K562 (cell line): ENCODE measurements around the gene GLRX2. TPM values are rescaled to one million over a fixed set of nuclear protein-coding genes. Genes with fewer than 3 reads are reported as not detected.

Source experiments
- ARID3A ChIP-seq: IDR thresholded peaks from 2 replicates; pipeline ENCODE4 v1.6.1; 2012; ENCODE audit warnings: low read depth, low read length, improper control_type of control experiment, borderline replicate concordance
- CSDE1 ChIP-seq, 2 experiments: fragments of 450-650 bp; IDR thresholded peaks; 2 replicates each; pipeline ENCODE4 v1.6.1; 2016; ENCODE audit warnings: mild to moderate bottlenecking in 1 of 2
- DDX20 ChIP-seq: fragments of 450-650 bp; IDR thresholded peaks from 2 replicates; pipeline ENCODE4 v1.6.1; 2016; ENCODE audit warnings: missing genetic modification characterization, low read depth, mild to moderate bottlenecking, missing compliant biosample characterization, moderate library complexity
- EP400 ChIP-seq: fragments of 450-650 bp; IDR thresholded peaks from 2 replicates; pipeline ENCODE4 v1.6.1; 2017; ENCODE audit warnings: antibody characterized with exemption, mild to moderate bottlenecking, moderate library complexity
- FOXM1 ChIP-seq, 2 experiments: fragments of 450-650 bp in 1 of 2; sonication (generic) in 1 of 2; formaldehyde crosslinking in 1 of 2; IDR thresholded peaks; 2 replicates each; pipeline versions ENCODE4 v1.6.1 to v1.9.0; 2017 to 2022; ENCODE audit warnings: low read depth in 2 of 2, mild to moderate bottlenecking in 2 of 2, missing genetic modification reagents in 1 of 2, moderate library complexity in 1 of 2
- HBP1 ChIP-seq: fragments of 450-650 bp; formaldehyde crosslinking; IDR thresholded peaks from 2 replicates; pipeline ENCODE4 v1.4.0; 2022; ENCODE audit warnings: missing genetic modification characterization
- NFRKB ChIP-seq: fragments of 450-650 bp; IDR thresholded peaks from 2 replicates; pipeline ENCODE4 v1.6.1; 2016; ENCODE audit warnings: low read depth
- NR2C1 ChIP-seq, 2 experiments: fragments of 450-650 bp; IDR thresholded peaks; 2 replicates each; pipeline ENCODE4 v1.6.1; 2017; ENCODE audit warnings: mild to moderate bottlenecking in 2 of 2, antibody characterized with exemption in 1 of 2, inconsistent platforms in 1 of 2, missing compliant biosample characterization in 1 of 2, missing genetic modification characterization in 1 of 2
- NR4A1 ChIP-seq, 2 experiments: fragments of 250-450 bp in 1 of 2; fragments of 450-650 bp in 1 of 2; sonication (Bioruptor Pico) in 1 of 2; IDR thresholded peaks; 2 replicates each; pipeline versions ENCODE4 v1.4.0 to v1.6.1; 2016 to 2020; ENCODE audit warnings: mild to moderate bottlenecking in 2 of 2, missing compliant biosample characterization in 1 of 2, missing genetic modification characterization in 1 of 2, moderate library complexity in 1 of 2
- PCBP1 ChIP-seq: fragments of 200-400 bp; formaldehyde crosslinking; IDR thresholded peaks from 2 replicates; pipeline ENCODE4 v1.6.1; 2018; ENCODE audit warnings: mild to moderate bottlenecking, low read depth, low read length; ENCODE audit not compliant: poor library complexity, severe bottlenecking
- PHB2 ChIP-seq: fragments of 450-650 bp; IDR thresholded peaks from 2 replicates; pipeline ENCODE4 v1.6.1; 2017; ENCODE audit warnings: low read depth
- RAD51 ChIP-seq: fragments of 450-650 bp; IDR thresholded peaks from 2 replicates; pipeline ENCODE4 v1.7.1; 2016; ENCODE audit warnings: low read depth, mild to moderate bottlenecking, borderline replicate concordance
- RBM14 ChIP-seq: fragments of 200-400 bp; formaldehyde crosslinking; IDR thresholded peaks from 2 replicates; pipeline ENCODE4 v1.6.1; 2018; ENCODE audit warnings: low read depth, mild to moderate bottlenecking, low read length, moderate library complexity, borderline replicate concordance; ENCODE audit not compliant: insufficient read depth
- USF2 ChIP-seq: sonication (generic); formaldehyde crosslinking; IDR thresholded peaks from 2 replicates; pipeline ENCODE4 v1.5.0; 2020; ENCODE audit warnings: missing genetic modification reagents
- XRCC5 ChIP-seq: fragments of 200-400 bp; formaldehyde crosslinking; IDR thresholded peaks from 2 replicates; pipeline ENCODE4 v1.6.1; 2017; ENCODE audit warnings: low read depth, mild to moderate bottlenecking, low read length
- ZBTB1 ChIP-seq: sonication (generic); formaldehyde crosslinking; IDR thresholded peaks from 2 replicates; pipeline ENCODE4 v1.8.1; 2023; ENCODE audit warnings: missing genetic modification reagents, low read depth, mild to moderate bottlenecking, borderline replicate concordance
- ZKSCAN8 ChIP-seq: fragments of 200-800 bp; sonication (Bioruptor generic); IDR thresholded peaks from 2 replicates; pipeline ENCODE4 v1.6.1; 2016; ENCODE audit warnings: missing genetic modification characterization, missing compliant biosample characterization
- ZNF311 ChIP-seq: fragments of 250-450 bp; sonication (Bioruptor Pico); IDR thresholded peaks from 2 replicates; pipeline ENCODE4 v1.4.0; 2020; ENCODE audit warnings: mild to moderate bottlenecking, moderate library complexity
- ZNF511 ChIP-seq: sonication (generic); formaldehyde crosslinking; IDR thresholded peaks from 2 replicates; pipeline ENCODE4 v1.8.0; 2022; ENCODE audit warnings: mild to moderate bottlenecking, missing genetic modification reagents
- polyA plus RNA-seq, 8 experiments: library from polyadenylated mRNA; depleted of rRNA in 4 of 8; stranded (reverse) in 5 of 8; unstranded in 3 of 8; fragments of >200 nt; fragmentation: Nextera tagmentation in 2 of 8; fragmentation: Illumina TruSeq in 1 of 8; extraction: Ambion mirVana in 2 of 8; extraction: Trizol in 1 of 8; gene quantifications; 2 replicates each; pipeline versions ENCODE4 v1.2.1 to v1.2.3, GENCODE V29; 2011 to 2014; ENCODE audit warnings: inconsistent platforms in 1 of 8, missing spikeins in 1 of 8
- total RNA-seq, 7 experiments: library from RNA; depleted of rRNA in 6 of 7; stranded (reverse); fragments of >200 nt in 6 of 7; fragmentation: Illumina TruSeq in 2 of 7; extraction: Trizol in 2 of 7; gene quantifications; 2 replicates each; pipeline versions ENCODE4 v1.2.1 to v1.2.3, GENCODE V29; 2011 to 2021; ENCODE audit warnings: low replicate concordance in 1 of 7

The GLRX2 gene
- total and polyA plus RNA-seq, 9 of the 15 experiments (the other 6 are each of a cell fraction or from before 2014, with no cell fraction given): 13.3 to 82.6 (median 55.1) TPM

GRCh38 chr1:193059282-193060114 is 45.7 kb downstream of the GLRX2 start, which contains the start of the genes RO60 and UCHL5 (continued):
- TF ChIP-seq RBM14 (0 out of 2 replicates have a peak, but pooled peaks have one; percentile 58), ZNF511 (CRISPR knock-in tag) (peak; percentile 90), XRCC5 (peak; percentile 92), ZBTB1 (CRISPR knock-in tag) (peak; percentile 76), NR2C1 (IDR thresholded peaks at IDR 0.05) (peak; percentile 69), NR2C1 (tag; IDR thresholded peaks at IDR 0.05) (peak; percentile 79), HBP1 (CRISPR knock-in tag) (peak; percentile 88), ZKSCAN8 (CRISPR knock-in tag) (no peak), PCBP1 (peak; percentile 53), CSDE1 (IDR thresholded peaks at IDR 0.05) (peak in 1 of 2 experiments; percentile 66; a peak in 1 of 4 replicates), ZNF311 (CRISPR knock-in tag) (no peak), EP400 (peak; percentile 98), FOXM1 (IDR thresholded peaks at IDR 0.05; ENCODE audit: low read depth) (peak; percentile 68), FOXM1 (CRISPR knock-in tag; IDR thresholded peaks at IDR 0.05; ENCODE audit: low read depth) (no peak; the same call in 1 of the 2 replicates), RAD51 (peak; percentile 57; the same call in 1 of the 2 replicates), USF2 (CRISPR knock-in tag) (no peak), DDX20 (tag) (no peak), PHB2 (no peak), NFRKB (peak; percentile 95), NR4A1 (CRISPR knock-in tag; IDR thresholded peaks at IDR 0.05) (0 out of 2 replicates have a peak, but pooled peaks have one; percentile 60), NR4A1 (tag; IDR thresholded peaks at IDR 0.05) (no peak), ARID3A (peak; percentile 65; the same call in 1 of the 2 replicates)
